H54 (cell line): ENCODE measurements around the gene C19orf67.

Source experiments
- DNase-seq: peaks from one replicate; pipeline ENCODE4 v3.0.0; 2011; ENCODE audit warnings: low spot score, mixed read lengths; ENCODE audit not compliant: insufficient read length
- FAIRE-seq: peaks from 3 replicates; lab custom pipeline; 2011; peaks lifted over from hg19 to GRCh38; lab: Jason Lieb, UNC
- POLR2A ChIP-seq: IDR thresholded peaks from 2 replicates; pipeline ENCODE4 v1.6.1; 2011; ENCODE audit warnings: low read depth, mild to moderate bottlenecking, low read length

C19orf67 gene

GRCh38 chr19:14086098-14086497 is 515 bp upstream of the C19orf67 start:
- no peak for TF ChIP-seq POLR2A
- DNase-seq (no peak), FAIRE-seq (no peak)

GRCh38 chr19:14082675-14082960 is 3.0 kb downstream of the C19orf67 start:
- no peak for TF ChIP-seq POLR2A
- DNase-seq (no peak), FAIRE-seq (no peak)

GRCh38 chr19:14081797-14082674 is 3.5 kb downstream of the C19orf67 start:
- DNase-seq (no peak), FAIRE-seq (no peak)
- no peak for TF ChIP-seq POLR2A

- peak; percentile 94 for DNase-seq
- peak; percentile 67 for TF ChIP-seq POLR2A
- peak; percentile 85 for FAIRE-seq
Observed at GRCh38 chr19:14080887-14081796, 4.4 kb downstream of the C19orf67 start.

- DNase-seq: no peak
- TF ChIP-seq POLR2A: no peak
- FAIRE-seq: no peak
Observed at GRCh38 chr19:14078411-14078810, 7.2 kb downstream of the C19orf67 start.

- FAIRE-seq (no peak), DNase-seq (no peak)
- no peak for TF ChIP-seq POLR2A
Observed at GRCh38 chr19:14073925-14074838, 11.4 kb downstream of the C19orf67 start.

GRCh38 chr19:14073261-14073924 is 12.2 kb downstream of the C19orf67 start:
- no peak for DNase-seq
- no peak for TF ChIP-seq POLR2A
- no peak for FAIRE-seq

- TF ChIP-seq POLR2A: no peak
Observed at GRCh38 chr19:14072535-14073260, 12.9 kb downstream of the C19orf67 start, which contains the start of gene MISP3. MISP3 (plus strand) TSS chr19:14072786; CDS start chr19:14073310, 524 bp downstream.

GRCh38 chr19:14070268-14071050 is 15.1 kb downstream of the C19orf67 start:
- no peak for TF ChIP-seq POLR2A
- DNase-seq (no peak), FAIRE-seq (no peak)

More at GRCh38 chr19:14072535-14073260, 12.9 kb downstream of the C19orf67 start, which contains the start of gene MISP3:
- FAIRE-seq (no peak), DNase-seq (no peak)

GRCh38 chr19:14066134-14066533 is 19.4 kb downstream of the C19orf67 start:
- no peak for DNase-seq
- FAIRE-seq: no peak
- TF ChIP-seq POLR2A: no peak

GRCh38 chr19:14063105-14063504 is 22.5 kb downstream of the C19orf67 start:
- DNase-seq: no peak
- FAIRE-seq: no peak
- TF ChIP-seq POLR2A: no peak
